Fibroblast of peridontal ligament (primary cell): ENCODE data around the gene MFAP1.

Experiments
- DNase-seq: peaks from one replicate; pipeline ENCODE4 v3.0.0-alpha.2; 2010; ENCODE audit errors: extremely low read depth

MFAP1 gene

DNA sequence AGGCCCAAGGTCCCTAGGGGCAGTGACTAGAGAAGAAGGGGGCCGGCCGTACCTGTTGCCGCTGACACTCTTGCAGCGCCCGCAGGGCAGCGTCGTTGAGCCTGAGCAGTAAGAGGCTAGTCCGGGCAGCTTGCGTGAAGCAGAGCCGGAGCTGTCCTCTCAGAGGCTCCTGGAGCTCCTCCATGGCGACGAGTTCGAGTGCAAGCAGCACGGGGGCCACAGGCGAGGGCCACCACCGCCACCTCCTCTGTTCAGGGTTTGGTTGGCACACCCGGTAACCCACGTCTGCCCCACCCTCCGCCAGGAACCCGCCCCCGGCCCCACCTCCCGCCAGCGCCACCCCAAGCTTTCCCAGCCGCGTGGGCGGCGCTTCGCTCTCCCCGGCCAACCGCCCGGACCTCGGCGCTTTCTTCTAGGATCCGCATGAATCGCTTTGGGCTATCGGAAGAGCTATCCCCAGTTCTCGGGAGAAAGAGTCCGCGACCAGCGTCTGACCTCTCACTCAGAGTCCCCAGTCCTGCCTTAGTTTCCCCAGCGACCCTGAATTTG lies 47.7 kb downstream of the MFAP1 start, which contains the start of gene ELL3:
Gene ELL3 (minus strand): TSS at position 249 of the 549 bp plus-strand sequence. CDS start 65 bp downstream, at position 184.
- no peak for DNase-seq

DNA sequence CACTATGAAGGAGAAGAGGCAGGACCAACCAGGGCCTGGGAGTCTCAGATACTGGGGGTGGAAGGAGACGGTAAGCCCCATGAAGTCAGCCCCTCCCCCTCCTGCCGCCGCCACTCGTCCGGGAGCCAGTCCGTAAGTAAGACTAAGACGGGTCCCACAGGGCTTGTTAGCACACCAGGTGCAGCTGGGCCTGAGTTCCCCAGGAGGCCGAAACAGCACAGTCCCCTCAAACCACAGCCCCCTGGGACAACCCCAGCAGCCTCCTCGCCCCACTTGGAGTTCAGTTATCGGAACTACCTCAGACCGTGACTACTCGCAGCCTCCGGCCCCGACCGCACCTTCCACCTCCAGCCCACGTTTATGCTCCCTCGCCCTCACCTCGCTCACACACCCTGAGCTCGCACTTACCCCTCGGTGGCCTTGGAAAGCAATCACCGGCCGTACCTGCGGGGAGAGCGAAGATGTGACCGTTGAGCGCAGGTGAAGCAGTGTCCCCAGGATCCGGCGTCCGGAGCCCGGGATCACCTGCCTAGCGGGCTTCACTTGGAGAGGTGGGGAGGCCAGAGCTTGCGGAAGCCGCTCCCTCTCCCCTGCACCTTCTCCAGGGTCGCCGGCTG lies 48.3 kb downstream of the MFAP1 start:
- DNase-seq, result no peak

DNA sequence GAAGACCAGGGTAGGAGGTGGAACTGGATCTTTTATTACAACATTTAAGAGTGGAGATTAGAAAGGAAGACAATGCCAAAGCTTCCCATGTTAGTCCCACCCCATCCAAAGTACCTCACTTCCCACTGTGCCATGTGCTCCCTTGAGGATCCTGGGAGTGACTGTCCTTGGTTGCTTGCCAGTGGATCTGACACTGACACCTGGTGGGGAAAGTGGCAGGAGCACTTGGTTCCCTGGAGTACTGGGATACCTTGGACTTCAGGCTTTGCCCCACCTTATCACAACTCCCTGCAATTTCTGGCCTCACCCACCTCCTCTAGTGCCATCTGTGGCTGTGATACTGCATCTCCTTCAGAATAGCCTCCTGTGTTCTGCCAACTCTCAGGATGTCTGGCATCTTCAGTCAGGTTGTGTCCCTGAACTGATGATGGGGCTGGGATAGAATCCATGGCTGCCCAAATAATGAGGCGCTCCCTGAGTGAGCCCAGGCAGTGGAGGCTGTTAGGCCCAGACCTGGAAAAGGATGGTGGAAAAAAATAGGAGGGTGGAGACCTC lies 49.0 kb downstream of the MFAP1 start:
- peak; percentile 15 for DNase-seq

DNA sequence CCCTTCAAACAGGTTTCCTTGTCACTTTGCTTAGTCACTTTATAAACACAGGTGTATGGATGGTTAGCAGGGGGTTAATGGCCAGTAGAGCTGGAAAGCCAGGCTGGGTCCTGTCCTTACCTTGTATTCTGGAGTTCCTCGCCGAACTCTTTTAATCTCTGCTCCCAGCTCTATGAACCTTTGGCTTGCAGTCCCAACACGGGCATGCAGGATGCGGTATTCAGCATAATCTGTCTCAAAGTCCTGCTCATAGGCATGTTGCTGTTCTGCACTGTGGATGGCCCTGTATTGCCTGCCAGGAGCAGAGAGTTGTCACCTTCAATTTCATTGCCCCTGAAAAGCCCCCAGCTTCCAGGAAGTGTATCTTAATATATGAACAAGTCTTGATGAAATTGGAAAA lies 50.4 kb downstream of the MFAP1 start:
- DNase-seq, result no peak

DNA sequence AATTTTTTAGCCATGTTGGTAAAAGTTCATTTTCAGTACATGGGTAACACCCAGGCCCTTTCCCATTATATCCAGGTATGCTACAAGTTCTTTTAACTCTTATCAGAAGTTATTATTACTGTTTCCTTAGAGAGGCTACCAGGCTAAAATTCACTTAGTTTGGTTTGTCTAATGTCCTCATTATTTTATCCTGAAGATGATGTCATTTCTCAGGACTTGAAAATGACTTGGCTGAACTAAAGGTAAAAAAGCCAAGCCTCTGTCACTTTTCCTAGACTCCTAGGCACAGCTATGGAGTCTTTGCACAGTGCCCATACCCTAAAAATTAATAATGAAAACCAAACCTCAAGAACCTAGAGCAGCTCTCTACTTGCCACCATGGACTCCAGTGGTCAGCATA lies 51.9 kb downstream of the MFAP1 start:
- no peak for DNase-seq

DNA sequence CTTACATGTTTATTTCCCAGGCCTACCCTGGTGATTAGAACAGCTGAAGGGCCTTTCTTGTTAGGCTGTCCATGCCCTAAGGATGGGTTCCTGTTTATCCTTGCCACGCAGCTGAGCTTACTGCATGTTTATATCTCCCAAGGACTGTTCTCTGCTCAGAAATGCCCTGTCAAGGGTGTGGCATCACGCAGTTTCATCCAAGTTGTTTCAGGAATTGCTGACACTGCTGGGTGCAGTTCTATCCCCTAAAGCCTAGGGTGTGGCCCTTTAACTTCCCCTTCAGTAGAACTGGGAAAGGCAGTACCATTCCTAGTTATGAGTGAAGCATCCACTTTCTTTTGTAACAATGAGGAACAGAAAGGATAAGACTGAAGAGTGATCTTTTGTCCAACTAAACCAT lies 52.7 kb downstream of the MFAP1 start:
- peak; percentile 11 for DNase-seq

DNA sequence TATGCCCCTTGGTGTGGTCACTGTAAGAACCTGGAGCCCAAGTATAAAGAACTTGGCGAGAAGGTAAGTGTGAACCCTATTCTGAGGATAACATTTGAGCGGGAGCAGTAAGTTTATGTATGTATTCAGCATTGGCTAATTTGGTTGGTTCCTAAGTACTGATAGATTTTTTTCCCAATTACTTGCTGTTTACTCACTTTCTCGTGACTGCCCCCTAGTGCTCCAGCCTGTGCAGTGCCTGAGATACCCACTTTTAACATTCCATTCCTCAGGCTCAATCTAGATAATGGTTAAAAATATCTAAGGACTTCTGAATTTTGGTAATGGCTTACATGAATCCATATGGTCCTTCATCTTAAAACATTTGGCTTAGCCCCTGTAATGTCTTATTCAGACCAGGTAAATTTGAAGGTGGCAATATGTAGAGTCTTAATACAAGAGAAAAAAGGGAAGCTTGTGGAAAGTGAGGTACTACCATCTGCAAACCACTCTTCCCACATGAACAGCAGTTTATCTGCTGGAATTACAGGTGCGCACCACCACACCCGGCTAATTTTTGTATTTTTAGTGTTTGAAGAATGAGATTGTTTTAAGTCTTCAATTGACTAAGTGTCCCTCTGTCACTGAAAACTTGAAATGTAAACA lies 54.8 kb downstream of the MFAP1 start:
- peak; percentile 75 for DNase-seq

DNA sequence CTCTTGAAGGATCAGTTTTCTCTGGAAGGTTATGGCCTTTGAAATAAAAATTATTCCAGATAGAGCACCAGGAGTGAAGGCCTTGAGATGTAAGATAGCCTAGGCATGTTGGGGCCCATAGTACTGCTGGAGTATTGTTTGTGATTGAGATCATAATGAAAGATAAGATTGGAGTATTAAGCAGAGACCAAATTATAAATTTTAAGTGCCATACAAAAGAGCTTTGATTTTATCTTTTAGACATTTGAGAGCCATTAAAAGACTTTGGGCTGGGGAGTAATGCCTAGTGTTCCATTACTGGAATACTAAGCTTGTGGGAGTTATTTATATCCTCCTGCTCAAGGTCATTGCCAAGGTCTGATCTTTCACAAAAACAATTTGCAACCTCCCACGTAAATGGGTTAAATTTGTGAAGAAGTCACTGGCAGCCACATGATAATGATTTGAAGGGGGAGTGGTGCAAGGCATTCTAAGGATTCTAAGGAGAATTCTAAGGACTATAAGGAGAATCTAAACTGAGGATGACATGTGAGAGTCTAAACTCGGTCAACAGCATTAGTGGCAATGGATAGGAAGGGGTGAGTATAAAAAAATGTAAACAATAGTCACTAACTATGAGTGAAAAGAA lies 60.6 kb downstream of the MFAP1 start:
- DNase-seq, result peak; percentile 25

DNA sequence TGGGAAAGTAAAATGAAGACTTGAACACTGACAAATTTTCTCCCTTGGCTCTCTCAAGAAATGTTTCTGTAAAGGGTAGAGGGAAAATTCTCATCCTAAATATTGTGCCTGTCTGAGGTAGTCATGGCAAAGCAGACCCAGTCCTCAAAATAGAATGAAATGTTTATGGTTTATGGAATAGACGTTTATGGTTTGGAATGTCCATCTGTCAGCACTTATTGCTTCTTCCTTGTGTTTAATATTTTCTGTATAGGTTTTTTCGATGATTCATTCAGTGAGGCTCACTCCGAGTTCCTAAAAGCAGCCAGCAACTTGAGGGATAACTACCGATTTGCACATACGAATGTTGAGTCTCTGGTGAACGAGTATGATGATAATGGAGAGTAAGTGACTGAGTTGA lies 61.7 kb downstream of the MFAP1 start:
- peak; percentile 60 for DNase-seq
